Prostate gland (tissue), 2 donors: ENCODE results near the gene DPM3.

ENCODE experiments used
- CTCF ChIP-seq, 4 experiments: fragments of 200-600 bp in 2 of 4; fragments of 450-650 bp in 2 of 4; sonication (generic) in 2 of 4; IDR thresholded peaks; 1 replicate in 3 of 4; 2 replicates in 1 of 4; pipeline ENCODE4 v1.5.1; 2016 to 2019; ENCODE audit warnings: antibody characterized with exemption in 4 of 4, mild to moderate bottlenecking in 2 of 4, moderate library complexity in 2 of 4
- POLR2A ChIP-seq: fragments of 450-650 bp; IDR thresholded peaks from one replicate; pipeline ENCODE4 v1.6.1; 2016; ENCODE audit warnings: antibody characterized with exemption, mild to moderate bottlenecking

GRCh38 chr1:155099331-155099730 is 41.0 kb downstream of the DPM3 start:
- no peak for TF ChIP-seq POLR2A
- TF ChIP-seq CTCF (IDR thresholded peaks at IDR 0.05), result no peak
